Endothelial cell of umbilical vein (primary cell): Measurements from ENCODE around the gene TSPAN4. TPM values are rescaled to one million over a fixed set of nuclear protein-coding genes. Genes with fewer than 3 reads are reported as not detected.

Source experiments
- BruUV-seq: library from RNA; stranded (reverse); fragments of 400-500 nt; replicated peaks from 2 replicates; lab custom pipeline; 2021; lab: Mats Ljungman, UMichigan
- CTCF ChIA-PET: fragments of 300-600, 350-600 bp; sonication (Branson Sonifier 250); formaldehyde crosslinking; loops from one replicate; lab custom pipeline; 2021; ENCODE audit warnings: antibody characterized with exemption, inconsistent platforms; lab: Charles Lee
- POLR2A ChIA-PET: fragments of 300-600, 350-600 bp; sonication (Branson Sonifier 250); formaldehyde crosslinking; loops from one replicate; lab custom pipeline; 2021; ENCODE audit warnings: antibody characterized with exemption, inconsistent platforms; lab: Charles Lee
- DNase-seq: peaks from one replicate; pipeline ENCODE4 v3.0.0-alpha.2; 2011; ENCODE audit warnings: low read depth, low spot score
- FAIRE-seq: peaks from 2 replicates; lab custom pipeline; 2011; peaks lifted over from hg19 to GRCh38; lab: Jason Lieb, UNC
- H2AFZ ChIP-seq: 2 replicates; pipeline ENCODE4 v1.6.0; 2012; ENCODE audit warnings: low read depth, low read length, control low read depth, inconsistent platforms
- H3K27ac ChIP-seq: 2 replicates; pipeline ENCODE4 v1.5.1; 2011; ENCODE audit warnings: low read depth, mild to moderate bottlenecking, control low read depth, low read length, moderate library complexity; ENCODE audit not compliant: insufficient read depth
- H3K27me3 ChIP-seq, 2 experiments: 2 replicates each; pipeline versions ENCODE4 v1.6.0 to v1.6.1; 2011; ENCODE audit warnings: low read length in 2 of 2, mixed read lengths in 1 of 2; ENCODE audit not compliant: control insufficient read depth in 2 of 2, insufficient read depth in 2 of 2
- H3K36me3 ChIP-seq, 2 experiments: 2 replicates in 1 of 2; 3 replicates in 1 of 2; pipeline ENCODE4 v1.5.1; 2011; ENCODE audit warnings: low read length in 2 of 2, mild to moderate bottlenecking in 1 of 2, moderate library complexity in 1 of 2; ENCODE audit not compliant: control insufficient read depth in 2 of 2, insufficient read depth in 2 of 2; ENCODE audit errors: extremely low read depth in 1 of 2
- H3K4me1 ChIP-seq: 3 replicates; pipeline ENCODE4 v1.5.1; 2011; ENCODE audit warnings: mild to moderate bottlenecking, low read length; ENCODE audit not compliant: control insufficient read depth, insufficient read depth; ENCODE audit errors: extremely low read depth
- H3K4me2 ChIP-seq: 2 replicates; pipeline ENCODE4 v1.6.1; 2011; ENCODE audit warnings: low read length, control low read depth, mixed read lengths; ENCODE audit not compliant: insufficient read depth
- H3K4me3 ChIP-seq, 3 experiments: fragments of 200-600 bp in 1 of 3; sonication (generic), shearing (Covaris generic) in 1 of 3; replicated peaks in 1 of 3; 2 replicates each; pipeline ENCODE4 v1.5.1; 2011 to 2016; ENCODE audit warnings: control low read depth in 3 of 3, low read length in 3 of 3, mild to moderate bottlenecking in 2 of 3, inconsistent platforms in 1 of 3, low read depth in 1 of 3, moderate library complexity in 1 of 3; ENCODE audit not compliant: insufficient read depth in 1 of 3
- H3K79me2 ChIP-seq: 2 replicates; pipeline ENCODE4 v1.6.0; 2012; ENCODE audit warnings: low read length, inconsistent platforms; ENCODE audit not compliant: control insufficient read depth, insufficient read depth
- H3K9ac ChIP-seq: replicated peaks from 2 replicates; pipeline ENCODE3; 2011; ENCODE audit warnings: low read length, control low read depth; ENCODE audit not compliant: insufficient read depth; ENCODE audit errors: extremely low read depth
- H3K9me1 ChIP-seq: replicated peaks from 3 replicates; pipeline ENCODE4 v1.6.0; 2011; ENCODE audit warnings: mild to moderate bottlenecking, low read length; ENCODE audit not compliant: control insufficient read depth, insufficient read depth; ENCODE audit errors: extremely low read depth
- H3K9me3 ChIP-seq: replicated peaks from 2 replicates; pipeline ENCODE4 v1.5.1; 2012; ENCODE audit warnings: low read length, inconsistent platforms; ENCODE audit not compliant: control insufficient read depth, insufficient read depth
- H4K20me1 ChIP-seq: replicated peaks from 2 replicates; pipeline ENCODE3; 2011; ENCODE audit warnings: mild to moderate bottlenecking, low read length; ENCODE audit not compliant: control insufficient read depth, insufficient read depth; ENCODE audit errors: extremely low read depth
- EZH2 ChIP-seq: IDR thresholded peaks from 2 replicates; pipeline ENCODE4 v1.6.1; 2012; ENCODE audit warnings: borderline replicate concordance, low read depth, mild to moderate bottlenecking, moderate library complexity, low read length, inconsistent platforms; ENCODE audit not compliant: severe bottlenecking
- FOS ChIP-seq: IDR thresholded peaks from 2 replicates; pipeline ENCODE4 v1.6.1; 2011; ENCODE audit warnings: mild to moderate bottlenecking, low read length, moderate library complexity, borderline replicate concordance; ENCODE audit not compliant: insufficient read depth
- JUN ChIP-seq: IDR thresholded peaks from 2 replicates; pipeline ENCODE4 v1.6.1; 2011; ENCODE audit warnings: borderline replicate concordance, low read depth; ENCODE audit not compliant: insufficient read length, insufficient read depth
- MYC ChIP-seq: IDR thresholded peaks from one replicate; pipeline ENCODE4 v1.6.1; 2011; ENCODE audit warnings: mild to moderate bottlenecking, low read depth, low read length
- POLR2A ChIP-seq: IDR thresholded peaks from 2 replicates; pipeline ENCODE4 v1.6.1; 2012; ENCODE audit warnings: low read depth, mild to moderate bottlenecking, control low read depth, low read length
- POLR2AphosphoS5 ChIP-seq: IDR thresholded peaks from 2 replicates; pipeline ENCODE4 v1.6.1; 2012; ENCODE audit warnings: low read depth, mild to moderate bottlenecking, control low read depth, low read length, moderate library complexity; ENCODE audit not compliant: insufficient read depth
- dilution Hi-C: fragments of 300-500 bp; cut with MboI; formaldehyde crosslinking; loops from one replicate; pipeline ENCODE4 v1.15.0; 2019; ENCODE audit warnings: low sequenced_read_pairs; ENCODE audit not compliant: extremely low pct_ligation_motif_present
- intact Hi-C: fragments of 100-400 bp; cut with micrococcal nuclease; formaldehyde crosslinking; loops from one replicate; pipeline ENCODE4 v1.10.0; 2022
- polyA plus RNA-seq, 4 experiments: library from polyadenylated mRNA; depleted of rRNA in 3 of 4; stranded (reverse) in 3 of 4; unstranded in 1 of 4; fragments of >200 nt; gene quantifications; 2 replicates each; pipeline versions ENCODE4 v1.2.1 to v1.2.3, GENCODE V29; 2011 to 2012; ENCODE audit warnings: missing spikeins in 1 of 4
- total RNA-seq: library from RNA; stranded (reverse); gene quantifications from 2 replicates; pipeline ENCODE4 v1.2.3, GENCODE V29; 2021

Gene TSPAN4
- total and polyA plus RNA-seq, 2 donors (not counting 3 experiments of a cell fraction or from before 2014, with no cell fraction given) = 114 to 199 TPM

- DNase-seq = peak; percentile 69
- BruUV-seq = no TSS peak
- ChIA-PET CTCF (interaction anchor here (1.1 to 2.7 kb wide), 3 partner anchors 9 to 14 kb away, joined by 3 to 11 read pairs (median 7); partner anchors contain the start of gene RPLP2), POLR2A (interaction anchor here (0.6 to 3.3 kb wide), 7 partner anchors 9 to 30 kb away, joined by 3 to 23 read pairs (median 9); partner anchors contain the start of genes CEND1, RPLP2 and TSPAN4)
- Histone ChIP-seq H3K4me2 (peak overlapping the region; percentile 63), H2AFZ (no peak overlapping the region), H3K9me1 (no peaks in the 10 kb centered on the region), H3K27me3 (no peaks in the 10 kb centered on the region), H3K79me2 (peaks cover 19% of the 10 kb centered on the region), H3K4me1 (peaks cover 20% of the 10 kb centered on the region), H3K27ac (peak overlapping the region; percentile 89), H3K9ac (peak overlapping the region; percentile 94), H3K36me3 (peaks cover 3 to 17% of the 10 kb centered on the region in 2 experiments), H3K9me3 (no peaks in the 10 kb centered on the region), H3K4me3 (peak overlapping the region; percentile 52 to 79 (median 77)), H4K20me1 (no peaks in the 10 kb centered on the region)
- FAIRE-seq = peak; percentile 85
- TF ChIP-seq MYC (no peak), POLR2AphosphoS5 (peak; percentile 34), POLR2A (peak; percentile 54)
- intact Hi-C loops = loop anchor here (1.0 to 2.0 kb wide), 3 partner anchors 9 to 15 kb away; partner anchors contain the start of gene RPLP2
- dilution Hi-C loops = no loop called here
These were observed 22.6 kb upstream of the TSPAN4 start for GRCh38 chr11:819943-820649.

- FAIRE-seq (peak; percentile 58), DNase-seq (peak; percentile 38)
- intact Hi-C loops (no loop called here), dilution Hi-C loops (no loop called here)
- Histone ChIP-seq H3K9me3 (no peaks in the 10 kb centered on the region), H3K4me1 (peaks cover 20% of the 10 kb centered on the region), H3K27me3 (no peaks in the 10 kb centered on the region), H3K27ac (peak overlapping the region; percentile 89), H3K4me2 (peak overlapping the region; percentile 63), H4K20me1 (no peaks in the 10 kb centered on the region), H3K36me3 (peaks cover 4 to 17% of the 10 kb centered on the region in 2 experiments), H3K4me3 (peak overlapping the region in 2 of 3 experiments; percentile 52 to 79), H3K9ac (peak overlapping the region; percentile 94), H3K9me1 (no peaks in the 10 kb centered on the region), H2AFZ (no peak overlapping the region), H3K79me2 (peaks cover 19% of the 10 kb centered on the region)
- ChIA-PET POLR2A (interaction anchor here (0.6 to 3.3 kb wide), 4 partner anchors 8 to 24 kb away, joined by 3 to 23 read pairs (median 9); partner anchors contain the start of gene RPLP2), CTCF (no interaction called here)
- TF ChIP-seq POLR2A (peak; percentile 7), EZH2 (no peak), FOS (peak; percentile 20), MYC (no peak), POLR2AphosphoS5 (no peak), JUN (no peak)
- TSS peak; percentile 9 for BruUV-seq
These were observed 21.8 kb upstream of the TSPAN4 start for GRCh38 chr11:820655-821511.
